ES-I3 (cell line): ENCODE data around the gene ZCCHC24.

Experiments
- H3K36me3 ChIP-seq: 2 replicates; pipeline ENCODE4 v1.6.1; 2013; ENCODE audit warnings: mild to moderate bottlenecking, low read length, control low read depth, moderate library complexity; ENCODE audit not compliant: insufficient read depth
- H3K4me1 ChIP-seq: 2 replicates; pipeline ENCODE4 v1.6.1; 2013; ENCODE audit warnings: mild to moderate bottlenecking, control low read depth, low read length; ENCODE audit not compliant: insufficient read depth
- H3K9ac ChIP-seq: 2 replicates; pipeline ENCODE4 v1.6.1; 2013; ENCODE audit warnings: low read depth, mild to moderate bottlenecking, low read length, moderate library complexity
- H3K9me3 ChIP-seq: 2 replicates; pipeline ENCODE4 v1.6.1; 2013; ENCODE audit warnings: mild to moderate bottlenecking, low read length, moderate library complexity; ENCODE audit not compliant: control insufficient read depth, insufficient read depth

ZCCHC24 gene

GRCh38 chr10:79422178-79422892 lies 23.1 kb downstream of the ZCCHC24 start:
- H3K4me1 ChIP-seq = peaks cover 3% of the 10 kb centered on the region
- no peak overlapping the region for H3K9ac ChIP-seq
- no peaks in the 10 kb centered on the region for H3K36me3 ChIP-seq
- H3K9me3 ChIP-seq = no peaks in the 10 kb centered on the region

DNA sequence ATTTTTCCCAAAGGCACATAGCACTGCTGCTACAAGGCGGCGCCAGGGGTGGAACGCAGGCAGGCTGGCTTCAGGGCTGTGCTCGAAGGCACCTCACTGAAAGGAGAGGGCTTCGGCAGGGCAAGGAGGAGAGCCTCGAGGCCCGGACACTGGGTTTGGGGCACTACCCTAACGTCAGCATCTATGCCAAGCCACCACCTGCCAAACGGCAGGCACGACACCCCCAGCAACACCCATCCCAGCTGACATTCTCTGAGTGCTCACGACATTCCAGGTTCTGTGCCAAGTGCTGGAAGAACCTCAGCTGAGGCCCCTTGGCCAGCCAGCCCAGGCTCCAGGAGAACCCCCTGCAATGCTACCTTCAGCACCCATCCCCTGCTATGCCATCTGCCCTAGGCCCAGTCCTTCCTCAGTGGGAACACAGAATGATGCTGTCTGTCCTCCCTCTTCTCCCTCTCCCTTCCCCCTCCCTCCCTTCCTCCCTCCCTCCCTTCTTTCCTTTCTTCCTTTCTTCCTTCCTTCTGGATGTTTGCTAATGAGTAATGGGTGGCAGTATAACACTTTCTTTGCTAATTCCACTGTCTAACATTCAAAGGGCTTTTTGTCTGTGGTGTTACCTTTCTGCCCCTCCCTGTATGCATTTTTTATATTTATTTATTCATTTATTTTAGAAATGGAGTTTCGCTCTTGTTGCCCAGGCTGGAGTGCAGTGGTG lies 24.3 kb downstream of the ZCCHC24 start:
- Histone ChIP-seq H3K36me3 (peaks cover under 1% of the 10 kb centered on the region; the same call in 1 of the 2 replicates), H3K4me1 (peaks cover 3% of the 10 kb centered on the region), H3K9ac (no peak overlapping the region), H3K9me3 (no peaks in the 10 kb centered on the region)

DNA sequence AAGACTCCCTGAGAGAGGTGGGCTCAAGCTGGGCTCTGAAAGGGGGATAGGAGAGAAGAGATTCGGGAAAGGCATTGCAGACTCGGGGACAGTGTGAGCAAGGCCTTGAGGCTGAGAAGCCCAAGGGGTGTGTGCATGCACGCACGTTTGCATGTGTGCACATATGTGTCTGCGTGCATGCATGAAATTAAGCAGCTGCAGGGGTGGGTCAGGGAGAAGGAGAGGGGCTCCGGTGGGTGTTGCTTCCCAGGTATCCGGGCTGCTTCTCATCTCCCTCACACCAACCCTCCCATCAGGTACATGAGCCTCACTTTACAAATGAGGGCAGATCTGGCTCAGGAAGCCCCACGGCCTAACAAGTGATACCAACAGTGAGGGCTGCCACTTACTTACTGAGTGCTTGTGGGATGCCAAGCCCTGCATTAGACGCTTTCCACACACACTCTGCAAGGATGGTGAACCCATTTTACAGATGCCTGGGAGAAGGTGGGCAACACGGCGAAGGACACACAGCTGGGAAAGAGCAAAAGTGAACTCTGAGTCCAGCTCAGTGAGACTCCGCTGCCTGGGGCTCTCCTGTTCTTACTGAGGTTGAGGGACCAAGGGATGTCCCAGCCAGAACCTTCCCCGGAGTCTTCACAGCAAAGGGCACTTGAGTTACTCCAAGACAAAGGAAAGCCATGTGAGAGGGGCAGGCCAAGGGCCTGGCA lies 26.4 kb downstream of the ZCCHC24 start:
- Histone ChIP-seq H3K36me3 (peaks cover 3% of the 10 kb centered on the region; the same call in 1 of the 2 replicates), H3K9me3 (no peaks in the 10 kb centered on the region), H3K9ac (no peak overlapping the region)

DNA sequence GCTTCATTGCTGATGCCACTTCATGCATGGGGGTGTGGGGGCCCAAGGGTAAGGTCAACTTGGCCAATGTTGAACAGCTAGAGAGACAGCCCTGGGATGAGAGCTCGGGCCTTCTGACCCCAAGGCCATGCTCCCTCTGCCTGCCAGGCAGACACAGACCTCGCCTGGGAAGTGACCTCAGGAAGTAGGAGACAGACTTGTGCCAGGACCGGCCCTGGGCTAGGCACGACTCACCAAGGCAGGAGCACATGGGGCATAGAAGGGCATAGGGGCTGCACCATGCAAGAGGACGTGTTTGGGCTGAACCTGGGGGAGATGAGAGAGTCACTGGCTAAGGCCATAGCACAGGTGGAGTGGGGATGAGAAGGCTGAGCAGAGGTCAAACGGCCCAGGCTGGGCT lies 27.1 kb downstream of the ZCCHC24 start:
- peaks cover 3% of the 10 kb centered on the region; the same call in 1 of the 2 replicates for H3K36me3 ChIP-seq
- no peaks in the 10 kb centered on the region for H3K9me3 ChIP-seq
- H3K4me1 ChIP-seq = peaks cover 3% of the 10 kb centered on the region
- H3K9ac ChIP-seq = no peak overlapping the region

More for the DNA sequence above, 26.4 kb downstream of the ZCCHC24 start:
- peaks cover 3% of the 10 kb centered on the region for H3K4me1 ChIP-seq

DNA sequence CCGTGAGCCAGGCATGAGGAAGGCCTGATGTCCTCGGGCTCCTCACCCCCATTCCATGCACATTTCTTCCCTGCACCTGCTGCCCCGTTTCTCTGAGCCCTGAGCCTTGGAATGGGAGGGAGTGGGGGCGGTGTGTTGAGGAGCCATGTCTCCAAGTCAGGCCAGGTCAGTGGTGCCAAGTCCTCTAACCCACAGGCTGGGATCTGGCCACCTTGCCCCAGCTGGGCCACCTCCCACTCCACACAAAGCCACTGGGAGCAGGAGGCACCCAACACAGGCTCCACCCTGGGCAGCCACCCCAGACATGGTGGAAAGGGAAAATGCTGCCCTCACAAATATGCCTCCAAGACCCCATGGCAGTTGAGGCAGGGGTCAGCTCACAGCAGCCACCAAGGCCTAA lies 27.7 kb downstream of the ZCCHC24 start:
- H3K9ac ChIP-seq = no peak overlapping the region
- no peaks in the 10 kb centered on the region for H3K9me3 ChIP-seq
- peaks cover 3% of the 10 kb centered on the region for H3K4me1 ChIP-seq
- H3K36me3 ChIP-seq = peaks cover 3% of the 10 kb centered on the region; the same call in 1 of the 2 replicates

GRCh38 chr10:79417266-79417665 lies 28.2 kb downstream of the ZCCHC24 start:
- peaks cover 3% of the 10 kb centered on the region; the same call in 1 of the 2 replicates for H3K36me3 ChIP-seq
- H3K4me1 ChIP-seq = peaks cover 3% of the 10 kb centered on the region
- H3K9ac ChIP-seq = no peak overlapping the region
- H3K9me3 ChIP-seq = no peaks in the 10 kb centered on the region

GRCh38 chr10:79416578-79417255 lies 28.7 kb downstream of the ZCCHC24 start:
- Histone ChIP-seq H3K9me3 (no peaks in the 10 kb centered on the region), H3K36me3 (peaks cover 3% of the 10 kb centered on the region; the same call in 1 of the 2 replicates), H3K4me1 (peaks cover 3% of the 10 kb centered on the region), H3K9ac (no peak overlapping the region)

GRCh38 chr10:79415736-79416577 lies 29.5 kb downstream of the ZCCHC24 start:
- H3K9ac ChIP-seq = no peak overlapping the region
- no peaks in the 10 kb centered on the region for H3K9me3 ChIP-seq
- peaks cover 3% of the 10 kb centered on the region; the same call in 1 of the 2 replicates for H3K36me3 ChIP-seq
- H3K4me1 ChIP-seq = peaks cover 3% of the 10 kb centered on the region

DNA sequence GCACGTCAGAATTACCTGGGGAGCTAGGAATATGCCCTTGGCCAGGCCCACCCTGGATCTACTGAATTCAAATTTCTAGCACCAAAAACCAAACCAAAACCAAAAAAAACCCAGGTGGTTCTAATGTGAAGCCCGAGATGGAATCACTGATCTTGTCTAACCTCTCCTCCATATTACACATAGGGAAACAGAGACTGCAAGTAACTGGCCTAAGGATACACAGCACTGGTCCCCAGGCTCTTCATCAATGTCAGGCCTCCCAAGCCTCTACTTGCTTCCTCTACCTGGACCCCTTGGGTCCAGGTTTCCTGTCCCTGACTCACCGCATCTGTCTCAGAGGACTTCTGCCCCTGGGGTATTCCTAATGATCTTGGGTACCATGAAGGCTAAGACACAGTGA lies 30.7 kb downstream of the ZCCHC24 start:
- Histone ChIP-seq H3K36me3 (peaks cover 3% of the 10 kb centered on the region; the same call in 1 of the 2 replicates), H3K9ac (no peak overlapping the region), H3K4me1 (peaks cover 2% of the 10 kb centered on the region), H3K9me3 (no peaks in the 10 kb centered on the region)

- Histone ChIP-seq H3K36me3 (peaks cover 3% of the 10 kb centered on the region; the same call in 1 of the 2 replicates), H3K4me1 (no peaks in the 10 kb centered on the region; the same call in 1 of the 2 replicates), H3K9ac (no peak overlapping the region), H3K9me3 (no peaks in the 10 kb centered on the region)
Measured at GRCh38 chr10:79413196-79413595, 32.2 kb downstream of the ZCCHC24 start.

- Histone ChIP-seq H3K4me1 (no peaks in the 10 kb centered on the region; the same call in 1 of the 2 replicates), H3K9me3 (no peaks in the 10 kb centered on the region), H3K36me3 (peaks cover 3% of the 10 kb centered on the region; the same call in 1 of the 2 replicates), H3K9ac (no peak overlapping the region)
Measured at GRCh38 chr10:79412516-79412915, 32.9 kb downstream of the ZCCHC24 start.

- Histone ChIP-seq H3K4me1 (no peaks in the 10 kb centered on the region; the same call in 1 of the 2 replicates), H3K9ac (no peak overlapping the region), H3K36me3 (peaks cover 3% of the 10 kb centered on the region; the same call in 1 of the 2 replicates), H3K9me3 (no peaks in the 10 kb centered on the region)
Measured at GRCh38 chr10:79411546-79412495, 33.6 kb downstream of the ZCCHC24 start.
